HepG2 (cell line): ENCODE results near the gene HOMEZ. TPM values are rescaled to one million over a fixed set of nuclear protein-coding genes. Genes with fewer than 3 reads are reported as not detected.

Experiments used
- EED ChIP-seq: sonication (generic); formaldehyde crosslinking; IDR thresholded peaks from 2 replicates; pipeline ENCODE4 v1.5.0; 2020; ENCODE audit warnings: mild to moderate bottlenecking, missing genetic modification reagents
- HDAC6 ChIP-seq: fragments of 200-600 bp; sonication (generic); IDR thresholded peaks from 2 replicates; pipeline ENCODE4 v1.7.0; 2017; ENCODE audit warnings: mild to moderate bottlenecking, antibody characterized with exemption, low read length, low read depth
- HOXA7 ChIP-seq: sonication (generic); formaldehyde crosslinking; IDR thresholded peaks from 2 replicates; pipeline ENCODE4 v1.8.1; 2022; ENCODE audit warnings: mild to moderate bottlenecking, missing genetic modification reagents, moderate library complexity
- NFYC ChIP-seq: IDR thresholded peaks from 2 replicates; pipeline ENCODE4 v1.6.1; 2016; ENCODE audit warnings: missing genetic modification reagents, missing compliant biosample characterization
- RCOR2 ChIP-seq: IDR thresholded peaks from 2 replicates; pipeline ENCODE4 v1.6.1; 2016; ENCODE audit warnings: missing biosample characterization, missing genetic modification reagents
- RXRB ChIP-seq: IDR thresholded peaks from 2 replicates; pipeline ENCODE4 v1.6.1; 2016; ENCODE audit warnings: borderline replicate concordance, missing genetic modification reagents, missing compliant biosample characterization
- TBX2 ChIP-seq: sonication (generic); formaldehyde crosslinking; IDR thresholded peaks from 2 replicates; pipeline ENCODE4 v1.5.0; 2020; ENCODE audit warnings: missing genetic modification reagents, mild to moderate bottlenecking, borderline replicate concordance
- ZNF101 ChIP-seq: sonication (generic); formaldehyde crosslinking; IDR thresholded peaks from 2 replicates; pipeline ENCODE4 v1.4.0; 2020; ENCODE audit warnings: mild to moderate bottlenecking, low read depth, missing genetic modification reagents, borderline replicate concordance
- ZNF17 ChIP-seq: sonication (generic); formaldehyde crosslinking; IDR thresholded peaks from 2 replicates; pipeline ENCODE4 v1.5.0; 2020; ENCODE audit warnings: mild to moderate bottlenecking, missing genetic modification reagents
- ZNF34 ChIP-seq: sonication (generic); formaldehyde crosslinking; IDR thresholded peaks from 2 replicates; pipeline ENCODE4 v1.4.0; 2020; ENCODE audit warnings: mild to moderate bottlenecking, missing genetic modification reagents, borderline replicate concordance
- ZSCAN22 ChIP-seq: sonication (generic); formaldehyde crosslinking; IDR thresholded peaks from 2 replicates; pipeline ENCODE4 v1.4.0; 2020; ENCODE audit warnings: mild to moderate bottlenecking, missing genetic modification reagents
- ZSCAN30 ChIP-seq: sonication (generic); formaldehyde crosslinking; IDR thresholded peaks from 2 replicates; pipeline ENCODE4 v1.5.0; 2020; ENCODE audit warnings: mild to moderate bottlenecking, missing genetic modification reagents
- polyA plus RNA-seq, 8 experiments: library from polyadenylated mRNA; depleted of rRNA in 3 of 8; stranded (reverse) in 7 of 8; unstranded in 1 of 8; fragments of >200 nt; fragmentation: Illumina TruSeq in 4 of 8; extraction: Trizol in 4 of 8; gene quantifications; 2 replicates each; pipeline versions ENCODE4 v1.2.1 to v1.2.3, GENCODE V29; 2011 to 2016; ENCODE audit warnings: low read depth in 4 of 8, missing spikeins in 1 of 8, mixed read lengths in 1 of 8; ENCODE audit not compliant: insufficient read depth in 1 of 8
- total RNA-seq, 5 experiments: library from RNA; depleted of rRNA; stranded (reverse); fragments of >200 nt; fragmentation: Illumina TruSeq; extraction: Trizol; gene quantifications; 2 replicates each; pipeline ENCODE4 v1.2.3, GENCODE V29; 2016; ENCODE audit warnings: low read depth in 1 of 5
- TF ChIP-seq, protein P1 (sequence below): sonication (generic); formaldehyde crosslinking; conservative IDR thresholded peaks from 2 replicates; pipeline ENCODE4 v1.4.0; 2020; ENCODE audit warnings: missing genetic modification reagents
- TF ChIP-seq, protein P2 (sequence below): sonication (generic); formaldehyde crosslinking; conservative IDR thresholded peaks from 2 replicates; pipeline ENCODE4 v1.4.0; 2020; ENCODE audit warnings: missing genetic modification reagents
- TF ChIP-seq, protein P3 (sequence below): sonication (generic); formaldehyde crosslinking; IDR thresholded peaks from 2 replicates; pipeline ENCODE4 v1.9.0; 2021; ENCODE audit warnings: mild to moderate bottlenecking, missing genetic modification reagents
- TF ChIP-seq, protein P4 (sequence below): IDR thresholded peaks from 2 replicates; pipeline ENCODE4 v1.6.1; 2016; ENCODE audit warnings: mild to moderate bottlenecking, missing biosample characterization, missing genetic modification reagents
- TF ChIP-seq, protein P5 (sequence below): sonication (generic); formaldehyde crosslinking; IDR thresholded peaks from 2 replicates; pipeline ENCODE4 v1.4.0; 2020; ENCODE audit warnings: mild to moderate bottlenecking, missing genetic modification reagents

The HOMEZ gene
- total and polyA plus RNA-seq, 2 of the 13 experiments (the other 11 are each of a cell fraction or from before 2014, with no cell fraction given), result 14.5 to 31.8 TPM

DNA sequence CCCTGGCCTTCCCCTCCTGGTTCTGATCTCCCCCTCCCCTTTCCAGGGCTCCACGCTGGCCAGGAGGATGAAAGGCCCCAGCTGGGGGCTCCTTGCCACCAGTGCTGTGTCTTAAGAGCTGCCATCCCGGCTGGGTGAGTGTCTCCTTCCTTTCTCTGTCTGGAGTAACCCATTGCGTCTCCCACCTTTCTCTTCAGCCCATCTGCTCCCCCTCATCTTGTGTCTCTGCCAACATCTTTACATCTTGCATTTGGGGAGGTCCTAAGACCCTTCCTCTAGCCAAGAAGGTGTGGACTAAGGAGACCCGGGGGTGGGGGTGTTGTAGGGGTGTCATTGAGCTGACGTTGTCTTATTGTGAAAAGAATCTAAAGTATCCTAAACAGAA lies 21.2 kb upstream of the HOMEZ start (continued):
- TF ChIP-seq ZSCAN22 (CRISPR knock-in tag) (0 out of 2 replicates have a peak, but pooled peaks have one; percentile 11), NFYC (CRISPR knock-in tag) (no peak), ZNF17 (no peak), TBX2 (CRISPR knock-in tag) (0 out of 2 replicates have a peak, but pooled peaks have one; percentile 9), ZNF34 (CRISPR knock-in tag) (0 out of 2 replicates have a peak, but pooled peaks have one; percentile 7), HOXA7 (CRISPR knock-in tag) (no peak), EED (CRISPR knock-in tag) (peak; percentile 5; the same call in 1 of the 2 replicates), HDAC6 (no peak), RCOR2 (CRISPR knock-in tag) (no peak), ZNF101 (CRISPR knock-in tag) (0 out of 2 replicates have a peak, but pooled peaks have one; percentile 0), RXRB (CRISPR knock-in tag) (no peak), ZSCAN30 (CRISPR knock-in tag) (no peak)
- TF ChIP-seq, protein P1, sequence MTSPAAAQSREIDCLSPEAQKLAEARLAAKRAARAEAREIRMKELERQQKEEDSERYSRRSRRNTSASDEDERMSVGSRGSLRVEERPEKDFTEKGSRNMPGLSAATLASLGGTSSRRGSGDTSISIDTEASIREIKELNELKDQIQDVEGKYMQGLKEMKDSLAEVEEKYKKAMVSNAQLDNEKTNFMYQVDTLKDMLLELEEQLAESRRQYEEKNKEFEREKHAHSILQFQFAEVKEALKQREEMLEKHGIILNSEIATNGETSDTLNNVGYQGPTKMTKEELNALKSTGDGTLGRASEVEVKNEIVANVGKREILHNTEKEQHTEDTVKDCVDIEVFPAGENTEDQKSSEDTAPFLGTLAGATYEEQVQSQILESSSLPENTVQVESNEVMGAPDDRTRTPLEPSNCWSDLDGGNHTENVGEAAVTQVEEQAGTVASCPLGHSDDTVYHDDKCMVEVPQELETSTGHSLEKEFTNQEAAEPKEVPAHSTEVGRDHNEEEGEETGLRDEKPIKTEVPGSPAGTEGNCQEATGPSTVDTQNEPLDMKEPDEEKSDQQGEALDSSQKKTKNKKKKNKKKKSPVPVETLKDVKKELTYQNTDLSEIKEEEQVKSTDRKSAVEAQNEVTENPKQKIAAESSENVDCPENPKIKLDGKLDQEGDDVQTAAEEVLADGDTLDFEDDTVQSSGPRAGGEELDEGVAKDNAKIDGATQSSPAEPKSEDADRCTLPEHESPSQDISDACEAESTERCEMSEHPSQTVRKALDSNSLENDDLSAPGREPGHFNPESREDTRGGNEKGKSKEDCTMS (CRISPR knock-in tag), result no peak
- TF ChIP-seq, protein P2, sequence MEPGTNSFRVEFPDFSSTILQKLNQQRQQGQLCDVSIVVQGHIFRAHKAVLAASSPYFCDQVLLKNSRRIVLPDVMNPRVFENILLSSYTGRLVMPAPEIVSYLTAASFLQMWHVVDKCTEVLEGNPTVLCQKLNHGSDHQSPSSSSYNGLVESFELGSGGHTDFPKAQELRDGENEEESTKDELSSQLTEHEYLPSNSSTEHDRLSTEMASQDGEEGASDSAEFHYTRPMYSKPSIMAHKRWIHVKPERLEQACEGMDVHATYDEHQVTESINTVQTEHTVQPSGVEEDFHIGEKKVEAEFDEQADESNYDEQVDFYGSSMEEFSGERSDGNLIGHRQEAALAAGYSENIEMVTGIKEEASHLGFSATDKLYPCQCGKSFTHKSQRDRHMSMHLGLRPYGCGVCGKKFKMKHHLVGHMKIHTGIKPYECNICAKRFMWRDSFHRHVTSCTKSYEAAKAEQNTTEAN (CRISPR knock-in tag), result no peak
- TF ChIP-seq, protein P3, sequence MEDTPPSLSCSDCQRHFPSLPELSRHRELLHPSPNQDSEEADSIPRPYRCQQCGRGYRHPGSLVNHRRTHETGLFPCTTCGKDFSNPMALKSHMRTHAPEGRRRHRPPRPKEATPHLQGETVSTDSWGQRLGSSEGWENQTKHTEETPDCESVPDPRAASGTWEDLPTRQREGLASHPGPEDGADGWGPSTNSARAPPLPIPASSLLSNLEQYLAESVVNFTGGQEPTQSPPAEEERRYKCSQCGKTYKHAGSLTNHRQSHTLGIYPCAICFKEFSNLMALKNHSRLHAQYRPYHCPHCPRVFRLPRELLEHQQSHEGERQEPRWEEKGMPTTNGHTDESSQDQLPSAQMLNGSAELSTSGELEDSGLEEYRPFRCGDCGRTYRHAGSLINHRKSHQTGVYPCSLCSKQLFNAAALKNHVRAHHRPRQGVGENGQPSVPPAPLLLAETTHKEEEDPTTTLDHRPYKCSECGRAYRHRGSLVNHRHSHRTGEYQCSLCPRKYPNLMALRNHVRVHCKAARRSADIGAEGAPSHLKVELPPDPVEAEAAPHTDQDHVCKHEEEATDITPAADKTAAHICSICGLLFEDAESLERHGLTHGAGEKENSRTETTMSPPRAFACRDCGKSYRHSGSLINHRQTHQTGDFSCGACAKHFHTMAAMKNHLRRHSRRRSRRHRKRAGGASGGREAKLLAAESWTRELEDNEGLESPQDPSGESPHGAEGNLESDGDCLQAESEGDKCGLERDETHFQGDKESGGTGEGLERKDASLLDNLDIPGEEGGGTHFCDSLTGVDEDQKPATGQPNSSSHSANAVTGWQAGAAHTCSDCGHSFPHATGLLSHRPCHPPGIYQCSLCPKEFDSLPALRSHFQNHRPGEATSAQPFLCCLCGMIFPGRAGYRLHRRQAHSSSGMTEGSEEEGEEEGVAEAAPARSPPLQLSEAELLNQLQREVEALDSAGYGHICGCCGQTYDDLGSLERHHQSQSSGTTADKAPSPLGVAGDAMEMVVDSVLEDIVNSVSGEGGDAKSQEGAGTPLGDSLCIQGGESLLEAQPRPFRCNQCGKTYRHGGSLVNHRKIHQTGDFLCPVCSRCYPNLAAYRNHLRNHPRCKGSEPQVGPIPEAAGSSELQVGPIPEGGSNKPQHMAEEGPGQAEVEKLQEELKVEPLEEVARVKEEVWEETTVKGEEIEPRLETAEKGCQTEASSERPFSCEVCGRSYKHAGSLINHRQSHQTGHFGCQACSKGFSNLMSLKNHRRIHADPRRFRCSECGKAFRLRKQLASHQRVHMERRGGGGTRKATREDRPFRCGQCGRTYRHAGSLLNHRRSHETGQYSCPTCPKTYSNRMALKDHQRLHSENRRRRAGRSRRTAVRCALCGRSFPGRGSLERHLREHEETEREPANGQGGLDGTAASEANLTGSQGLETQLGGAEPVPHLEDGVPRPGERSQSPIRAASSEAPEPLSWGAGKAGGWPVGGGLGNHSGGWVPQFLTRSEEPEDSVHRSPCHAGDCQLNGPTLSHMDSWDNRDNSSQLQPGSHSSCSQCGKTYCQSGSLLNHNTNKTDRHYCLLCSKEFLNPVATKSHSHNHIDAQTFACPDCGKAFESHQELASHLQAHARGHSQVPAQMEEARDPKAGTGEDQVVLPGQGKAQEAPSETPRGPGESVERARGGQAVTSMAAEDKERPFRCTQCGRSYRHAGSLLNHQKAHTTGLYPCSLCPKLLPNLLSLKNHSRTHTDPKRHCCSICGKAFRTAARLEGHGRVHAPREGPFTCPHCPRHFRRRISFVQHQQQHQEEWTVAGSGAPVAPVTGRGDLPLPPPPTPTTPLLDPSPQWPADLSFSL (CRISPR knock-in tag), result no peak
- TF ChIP-seq, protein P4, sequence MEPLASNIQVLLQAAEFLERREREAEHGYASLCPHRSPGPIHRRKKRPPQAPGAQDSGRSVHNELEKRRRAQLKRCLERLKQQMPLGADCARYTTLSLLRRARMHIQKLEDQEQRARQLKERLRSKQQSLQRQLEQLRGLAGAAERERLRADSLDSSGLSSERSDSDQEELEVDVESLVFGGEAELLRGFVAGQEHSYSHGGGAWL (CRISPR knock-in tag), result no peak
- TF ChIP-seq, protein P5, sequence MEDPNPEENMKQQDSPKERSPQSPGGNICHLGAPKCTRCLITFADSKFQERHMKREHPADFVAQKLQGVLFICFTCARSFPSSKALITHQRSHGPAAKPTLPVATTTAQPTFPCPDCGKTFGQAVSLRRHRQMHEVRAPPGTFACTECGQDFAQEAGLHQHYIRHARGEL (CRISPR knock-in tag), result 0 out of 2 replicates have a peak, but pooled peaks have one; percentile 61
